DMS 273 (cell line): ENCODE results near the gene PINK1.
"Not testable (repeated sequence)": the region's sequence is repeated elsewhere in the genome, so short reads cannot be mapped to it uniquely, and the experiment has no call there.

Source experiments
- DNase-seq: peaks from one replicate; lab custom pipeline; 2025; ENCODE audit not compliant: unreplicated experiment; lab: John Stamatoyannopoulos, UW

PINK1 gene

DNA sequence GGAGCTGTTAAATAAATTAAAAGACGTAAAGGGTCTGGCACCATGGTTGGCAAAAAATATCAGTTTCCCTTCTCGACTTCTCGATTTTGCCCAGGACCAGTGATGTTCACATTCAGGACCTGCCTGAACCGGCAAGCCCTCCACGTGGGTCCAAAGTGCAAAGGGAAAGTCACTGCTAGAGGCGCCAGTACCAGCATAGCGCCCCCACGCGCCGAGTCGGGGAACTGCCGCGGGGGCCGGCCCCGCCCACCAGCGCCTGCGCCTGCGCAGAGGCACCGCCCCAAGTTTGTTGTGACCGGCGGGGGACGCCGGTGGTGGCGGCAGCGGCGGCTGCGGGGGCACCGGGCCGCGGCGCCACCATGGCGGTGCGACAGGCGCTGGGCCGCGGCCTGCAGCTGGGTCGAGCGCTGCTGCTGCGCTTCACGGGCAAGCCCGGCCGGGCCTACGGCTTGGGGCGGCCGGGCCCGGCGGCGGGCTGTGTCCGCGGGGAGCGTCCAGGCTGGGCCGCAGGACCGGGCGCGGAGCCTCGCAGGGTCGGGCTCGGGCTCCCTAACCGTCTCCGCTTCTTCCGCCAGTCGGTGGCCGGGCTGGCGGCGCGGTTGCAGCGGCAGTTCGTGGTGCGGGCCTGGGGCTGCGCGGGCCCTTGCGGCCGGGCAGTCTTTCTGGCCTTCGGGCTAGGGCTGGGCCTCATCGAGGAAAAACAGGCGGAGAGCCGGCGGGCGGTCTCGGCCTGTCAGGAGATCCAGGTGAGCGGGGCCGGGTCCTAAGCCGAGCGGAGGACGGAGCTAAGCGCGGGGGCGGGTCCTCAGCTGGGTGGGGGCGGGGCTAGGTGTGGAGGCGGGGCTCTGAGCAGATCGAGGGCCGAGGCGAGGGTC, at the start of gene PINK1:
PINK1 (plus strand) TSS at position 269 of the 875 bp plus-strand sequence; CDS start at position 360, 91 bp downstream.
- DNase-seq, result peak; percentile 87

DNA sequence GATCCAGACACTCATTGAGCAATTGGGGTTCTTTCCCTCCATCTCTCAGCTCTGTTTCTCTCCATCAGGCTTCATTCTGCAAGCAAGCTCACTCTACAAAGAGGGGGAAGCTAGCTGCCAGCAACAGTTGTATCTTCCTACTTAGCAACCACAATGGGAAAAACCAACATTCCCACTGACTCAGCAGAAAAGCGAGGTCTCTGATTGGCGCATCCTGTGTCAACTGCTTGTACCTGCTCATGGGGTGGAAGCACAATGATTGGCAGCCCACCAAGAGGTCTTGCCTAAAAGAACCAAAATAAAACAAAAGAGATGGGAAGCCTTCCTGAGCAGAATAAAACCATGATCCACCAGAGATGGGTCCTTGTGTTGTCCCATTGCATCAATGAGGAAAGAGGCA, 48.4 kb upstream of the PINK1 start:
- DNase-seq, result no peak

DNA sequence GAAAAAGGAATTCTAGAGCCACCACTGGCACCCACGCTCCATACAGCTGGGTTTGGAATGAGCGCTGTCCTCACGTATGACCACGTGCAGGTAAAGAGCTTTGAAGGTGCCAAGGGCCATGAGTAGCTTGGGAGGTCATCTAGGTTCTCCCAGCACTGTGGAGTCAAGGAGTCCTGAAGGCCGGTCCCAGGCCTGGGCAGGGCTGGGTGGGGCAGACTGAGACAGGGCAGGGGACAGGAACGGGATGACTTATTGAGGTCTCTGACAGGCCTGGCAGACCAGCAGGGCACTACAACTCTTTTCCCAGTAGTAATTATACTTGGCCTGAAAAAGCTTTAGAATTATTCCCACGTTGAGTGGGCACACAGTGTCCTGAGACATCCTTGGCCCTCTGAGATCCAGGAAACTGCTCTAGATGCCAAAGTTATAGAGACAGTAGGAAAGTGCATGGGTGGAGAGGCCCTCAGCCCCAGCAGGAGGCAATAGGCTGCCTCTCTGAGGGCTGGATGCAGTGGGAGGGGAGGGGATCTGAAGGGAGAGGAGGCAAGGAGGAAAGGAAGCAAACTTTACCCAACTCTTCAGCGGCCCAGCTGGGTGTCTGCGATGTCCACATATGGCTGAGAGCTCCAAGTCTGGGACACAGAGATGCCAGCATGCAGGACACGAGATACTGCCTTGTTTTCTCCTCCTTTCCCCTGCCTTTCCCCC, 46.2 kb upstream of the PINK1 start:
- DNase-seq, result no peak

DNA sequence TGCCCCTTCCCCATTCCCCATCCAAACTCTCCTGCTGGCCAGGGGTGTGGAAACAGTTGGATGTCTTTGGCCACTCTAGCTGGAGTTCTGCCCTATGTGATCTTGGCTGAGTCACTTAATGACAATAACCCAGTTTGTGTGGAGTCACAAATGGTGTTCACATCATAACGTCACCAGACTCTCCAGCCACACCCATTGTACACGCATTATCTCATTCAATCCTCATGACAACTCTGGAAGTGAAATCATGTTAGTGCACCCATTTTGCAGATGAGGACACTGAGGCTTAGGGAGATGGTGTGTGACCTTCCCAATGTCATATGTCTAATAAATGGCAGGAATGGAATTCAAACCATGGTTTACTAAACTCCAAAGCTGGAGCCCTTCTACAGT, 45.6 kb upstream of the PINK1 start:
- no peak for DNase-seq

DNA sequence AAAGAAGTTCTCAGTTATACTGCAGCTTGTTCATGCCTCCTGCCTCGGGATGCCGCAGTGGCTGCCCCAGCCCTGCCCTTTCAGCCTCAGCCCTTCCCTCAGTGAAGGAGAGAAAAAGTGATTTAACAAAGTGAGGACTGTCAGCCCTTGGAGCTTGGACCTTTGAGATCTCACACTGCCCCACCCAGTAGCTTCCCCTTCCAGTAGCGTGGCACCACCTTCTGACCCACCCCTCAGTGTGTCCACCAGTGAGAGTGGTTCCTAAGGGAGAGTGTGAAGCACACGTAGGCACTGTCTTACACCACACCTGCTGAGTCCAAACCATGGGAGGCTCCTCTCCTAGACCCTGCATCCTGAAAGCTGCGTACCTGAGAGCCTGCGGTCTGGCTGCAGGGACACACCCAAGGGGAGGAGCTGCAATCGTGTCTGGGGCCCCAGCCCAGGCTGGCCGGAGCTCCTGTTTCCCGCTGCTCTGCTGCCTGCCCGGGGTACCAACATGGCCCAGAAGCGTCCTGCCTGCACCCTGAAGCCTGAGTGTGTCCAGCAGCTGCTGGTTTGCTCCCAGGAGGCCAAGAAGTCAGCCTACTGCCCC, 44.5 kb upstream of the PINK1 start, which contains the start of gene CDA:
CDA (plus strand) TSS at position 464 of the 592 bp plus-strand sequence; CDS start at position 497, 33 bp downstream.
- DNase-seq, result no peak

DNA sequence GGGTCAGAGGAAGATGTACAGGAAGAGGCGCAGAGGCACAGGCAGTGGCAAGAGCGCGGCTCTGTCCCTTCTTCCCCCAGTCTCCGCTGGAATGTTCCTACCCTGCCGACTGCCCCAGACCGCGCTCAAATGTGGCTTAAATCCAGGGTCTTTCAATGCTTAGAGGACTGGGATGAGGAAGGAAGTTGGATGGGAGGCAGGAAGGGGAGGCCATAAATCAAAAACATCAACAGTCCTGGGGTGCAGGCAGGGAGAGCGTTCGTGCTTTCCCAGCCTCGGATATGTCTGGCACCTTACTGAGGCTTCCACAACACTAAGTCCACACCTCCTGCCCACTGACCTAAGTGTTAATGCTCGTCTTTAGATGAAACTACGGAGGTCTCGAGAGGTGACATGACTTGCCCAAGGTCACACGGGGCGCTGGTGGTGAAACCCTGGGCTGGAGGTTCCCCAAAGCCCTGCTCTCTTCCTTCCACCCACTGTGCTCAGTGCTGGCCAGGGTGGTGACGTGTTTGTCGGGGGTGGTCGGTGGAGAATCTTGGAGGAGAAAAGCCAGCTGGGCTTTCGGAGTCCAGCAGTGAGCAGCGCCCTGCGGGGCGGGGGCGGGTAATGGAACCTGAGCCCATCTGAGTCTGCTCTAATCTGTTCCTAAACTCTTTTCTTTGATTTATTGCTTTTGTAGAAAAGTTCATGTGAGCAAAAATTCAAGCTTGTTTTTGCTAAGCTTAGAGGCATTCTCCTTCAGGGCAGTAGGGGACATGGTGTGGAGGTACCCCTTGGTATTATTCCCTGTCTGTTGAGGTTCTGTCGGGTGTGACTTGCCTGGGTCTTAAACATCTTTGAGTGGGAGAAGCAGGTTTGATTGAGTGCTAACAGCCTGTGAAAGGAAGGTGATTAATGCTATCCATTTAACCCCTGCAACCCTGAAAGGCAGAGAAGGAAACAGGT, 43.7 kb upstream of the PINK1 start:
- no peak for DNase-seq

DNA sequence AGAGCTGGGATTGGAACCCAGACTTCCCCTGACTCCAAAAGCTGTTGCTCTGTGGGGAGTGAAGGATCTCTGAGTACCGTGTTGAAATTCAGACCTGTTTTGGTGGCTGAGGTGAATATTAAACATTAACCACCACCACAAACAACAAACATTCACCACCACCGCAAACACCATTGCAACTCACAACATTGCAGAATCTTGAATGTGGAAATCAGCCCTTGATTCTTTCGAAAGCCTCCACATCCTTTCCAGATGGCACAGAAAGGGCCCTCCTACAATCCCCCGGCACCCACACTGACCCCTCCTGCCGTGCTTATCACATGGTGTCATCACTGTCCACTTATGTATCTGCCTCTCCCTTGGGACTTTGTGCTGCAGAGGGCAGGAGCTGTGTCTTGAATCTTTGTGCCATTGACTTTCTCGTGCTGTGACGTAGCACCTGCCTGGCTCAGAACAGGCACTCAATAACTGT, 42.9 kb upstream of the PINK1 start:
- no peak for DNase-seq

DNA sequence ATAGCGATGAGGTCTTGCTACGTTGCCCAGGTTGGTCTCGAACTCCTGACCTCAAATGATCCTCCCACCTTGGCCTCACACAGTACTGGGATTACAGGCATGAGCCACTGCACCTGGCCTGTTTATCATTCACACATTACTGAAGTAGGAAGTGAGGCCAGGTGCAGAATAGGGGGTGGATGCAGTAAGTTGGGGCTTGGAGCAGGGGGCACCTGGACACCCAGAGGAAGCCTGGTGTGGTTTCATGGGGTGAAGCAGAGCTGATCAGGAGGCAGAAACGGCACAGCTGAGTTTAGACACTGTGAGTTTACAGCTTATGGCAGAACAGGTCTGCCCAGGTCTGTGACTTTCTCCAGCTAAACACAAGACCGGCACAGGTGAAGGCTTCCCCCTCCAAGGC, 39.5 kb upstream of the PINK1 start:
- no peak for DNase-seq

DNA sequence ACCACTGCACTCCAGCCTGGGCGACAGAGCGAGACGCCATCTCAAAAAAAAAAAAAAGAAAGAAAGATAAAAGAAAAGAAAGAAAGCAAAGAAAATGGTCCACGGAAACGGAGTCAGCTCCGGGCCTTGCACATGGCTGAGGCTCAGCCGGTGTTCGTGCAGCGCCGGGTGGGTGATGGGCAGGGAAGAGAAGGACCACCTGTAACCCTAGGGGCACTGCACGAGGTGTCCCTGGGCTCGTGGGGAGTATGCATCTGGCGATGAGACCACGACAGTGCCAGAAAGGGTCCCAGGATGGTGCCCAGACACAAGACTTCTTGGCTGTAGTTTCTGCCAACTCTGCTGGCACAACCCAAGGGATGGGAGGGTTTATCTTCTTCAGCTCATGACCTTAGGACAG, 38.5 kb upstream of the PINK1 start:
- DNase-seq, result no peak

DNA sequence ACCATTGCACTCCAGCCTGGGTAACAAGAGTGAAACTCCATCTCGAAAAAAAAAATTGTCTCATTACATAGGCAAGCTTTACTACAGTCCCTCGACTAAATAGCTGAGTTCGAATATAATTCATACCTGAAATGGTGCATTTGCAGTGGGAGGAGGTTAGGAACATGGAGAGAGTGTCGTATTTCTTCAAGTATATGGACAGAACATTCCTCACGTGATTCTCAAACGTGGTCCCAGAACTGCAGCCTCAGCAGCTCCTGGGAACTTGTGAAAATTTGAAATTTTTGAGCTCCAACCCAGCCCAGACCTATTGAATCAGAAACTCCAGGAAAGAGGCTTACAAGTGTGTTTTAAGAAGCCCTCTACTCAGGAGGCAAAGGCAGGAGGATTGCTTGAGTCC, 37.2 kb upstream of the PINK1 start:
- no peak for DNase-seq

DNA sequence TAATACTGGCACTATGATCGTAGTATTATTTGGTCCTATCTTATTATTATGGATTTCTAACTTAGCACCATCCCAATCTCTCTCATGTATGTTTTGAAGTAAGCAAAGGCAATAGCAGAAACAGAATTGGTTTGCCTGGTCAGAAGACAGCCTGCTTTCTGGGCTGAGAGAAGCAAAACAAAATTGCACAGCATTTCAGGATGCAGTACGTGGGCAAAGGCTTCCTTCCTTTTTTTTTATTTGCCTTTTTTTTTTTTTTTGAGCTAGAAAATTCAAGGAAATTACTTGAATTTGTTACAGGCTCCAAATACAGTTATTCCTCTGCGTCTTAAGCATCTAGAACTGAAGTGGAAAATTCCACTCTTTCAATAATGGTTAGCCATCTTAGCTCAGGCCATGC, 35.6 kb upstream of the PINK1 start:
- no peak for DNase-seq

DNA sequence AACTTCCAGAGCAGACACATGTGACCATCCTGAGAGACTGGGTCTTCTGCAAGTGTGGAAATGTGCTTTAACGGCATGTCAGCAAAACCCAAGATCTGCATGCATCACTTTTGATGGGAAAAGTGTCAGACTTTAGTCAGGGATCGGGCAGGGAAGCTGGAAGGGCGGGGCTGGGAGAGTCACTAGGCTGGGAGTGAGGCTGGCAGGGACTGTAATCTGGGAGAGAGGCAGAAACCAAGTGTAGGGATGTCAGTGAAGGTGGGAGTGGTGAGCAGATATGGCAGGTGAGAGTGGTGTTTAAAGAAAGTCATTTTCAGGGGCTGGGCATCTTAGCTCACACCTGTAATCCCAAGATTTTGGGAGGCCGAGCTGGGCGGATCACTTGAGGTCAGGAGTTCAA, 33.1 kb upstream of the PINK1 start:
- no peak for DNase-seq

DNA sequence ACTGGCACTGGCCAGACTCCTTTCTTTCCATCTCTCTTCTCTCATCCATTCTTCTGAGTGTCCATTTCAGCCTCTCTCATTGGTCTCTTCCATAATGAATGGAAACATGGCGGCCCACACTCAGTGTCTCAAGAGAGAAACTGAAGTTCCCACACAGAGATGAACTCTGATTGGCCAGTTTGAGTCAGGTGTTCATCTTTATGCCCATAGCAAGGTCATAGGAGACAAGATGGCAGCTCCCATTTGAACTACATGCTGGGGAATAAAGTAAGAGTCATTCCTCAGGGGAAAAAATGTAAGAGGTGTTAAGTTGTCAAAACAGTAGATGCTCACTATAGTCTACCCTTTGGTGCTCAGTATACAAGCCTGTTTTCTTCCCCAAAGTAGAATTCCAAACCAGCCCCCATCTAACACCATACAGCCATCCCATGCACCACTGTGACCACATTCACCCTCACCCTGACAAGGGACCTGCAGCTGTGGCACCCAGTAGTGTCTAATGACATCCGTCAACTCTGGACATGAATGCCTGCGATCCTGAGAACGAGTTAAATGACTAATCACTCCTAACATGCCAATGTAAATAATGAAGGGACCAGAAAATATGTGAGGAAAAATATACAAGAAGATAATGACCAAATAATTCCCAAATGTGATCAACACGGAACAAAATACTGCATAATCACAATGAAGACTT, 32.0 kb upstream of the PINK1 start:
- peak; percentile 24 for DNase-seq

DNA sequence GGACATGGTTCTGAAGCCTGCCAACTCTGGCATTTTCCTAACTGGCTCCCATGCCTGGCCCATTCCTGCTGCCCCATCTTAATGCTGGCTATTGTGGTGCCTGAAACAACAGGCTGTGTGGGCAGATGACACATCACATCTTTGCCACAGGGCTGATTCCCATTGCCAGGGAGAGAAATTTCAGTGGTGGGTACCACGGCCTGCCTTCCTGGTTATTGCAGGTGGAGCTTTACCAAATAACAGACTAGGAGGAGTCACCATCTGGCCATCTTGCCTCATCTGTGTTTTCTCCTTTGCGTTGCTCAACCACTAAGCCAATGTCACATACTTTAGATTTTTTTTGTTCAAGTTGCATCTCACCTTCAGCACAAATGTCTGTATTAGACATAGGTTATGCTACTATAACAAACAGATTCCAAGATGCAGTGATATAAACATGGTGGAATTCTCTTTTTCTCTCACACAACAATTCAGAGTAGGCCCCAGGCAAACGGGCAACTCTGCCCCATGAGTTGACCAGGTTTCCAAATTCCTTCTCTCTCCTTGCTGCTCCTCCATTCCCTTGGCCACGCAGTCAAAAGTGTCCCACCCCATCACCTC, 30.3 kb upstream of the PINK1 start:
- no peak for DNase-seq

DNA sequence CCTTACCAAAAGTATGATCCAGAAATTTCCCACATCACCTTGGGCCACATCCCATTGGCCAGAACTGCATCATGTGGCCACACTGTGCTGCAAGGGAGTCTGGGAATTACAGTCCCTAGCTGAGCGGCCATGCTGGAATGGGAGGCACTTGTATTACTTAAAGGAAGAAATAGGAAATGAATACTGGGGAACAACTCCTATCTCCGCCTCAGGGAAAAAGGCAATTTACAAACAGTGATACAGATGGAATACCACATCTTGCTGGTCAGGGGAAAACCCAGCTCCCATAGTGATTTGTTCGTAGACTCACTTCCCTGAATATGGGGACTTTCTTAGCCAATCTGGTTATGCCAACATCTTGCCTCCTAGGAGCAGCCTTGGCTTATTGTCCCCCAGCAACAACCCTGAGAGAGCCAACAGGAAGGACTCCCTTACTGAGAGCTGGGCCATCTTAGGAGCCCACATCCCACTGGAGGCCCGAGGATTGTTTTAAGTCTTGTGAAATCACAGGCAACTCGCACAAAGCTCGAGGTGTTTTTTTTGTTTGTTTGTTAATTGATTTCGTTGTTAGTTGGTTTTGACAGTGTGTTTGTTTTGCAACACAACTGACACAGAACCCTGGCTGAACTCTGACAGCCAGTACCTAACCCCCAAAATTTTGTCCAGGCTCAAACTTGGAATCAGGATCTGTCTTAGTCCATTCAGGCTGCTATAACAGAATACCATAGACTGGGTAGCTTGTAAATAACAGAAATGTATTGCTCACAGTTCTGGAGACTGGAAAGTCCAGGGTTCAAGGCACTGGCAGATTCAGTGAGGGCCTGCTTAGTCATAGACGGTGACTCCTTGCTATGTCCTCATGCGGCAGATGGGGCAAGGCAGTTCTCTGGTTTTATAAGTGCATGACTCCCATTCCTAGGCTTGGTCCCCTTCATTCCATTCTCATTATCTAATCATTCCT, 29.5 kb upstream of the PINK1 start:
- DNase-seq, result no peak

DNA sequence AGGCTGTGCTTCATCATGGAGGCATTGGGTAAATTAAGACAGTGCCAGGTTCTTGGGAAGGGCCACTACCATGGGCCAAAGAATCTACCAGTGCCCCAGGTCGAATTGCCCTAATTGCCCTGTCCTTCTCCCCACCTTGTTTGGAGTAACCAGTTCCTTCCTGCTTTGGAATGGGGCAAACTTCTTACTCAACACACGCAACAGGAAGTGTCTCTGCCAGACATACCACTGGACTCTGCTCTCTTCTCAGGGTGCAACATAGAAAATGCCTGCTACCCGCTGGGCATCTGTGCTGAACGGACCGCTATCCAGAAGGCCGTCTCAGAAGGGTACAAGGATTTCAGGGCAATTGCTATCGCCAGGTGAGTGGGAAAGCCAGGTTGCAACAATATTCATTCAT, 28.6 kb upstream of the PINK1 start:
- no peak for DNase-seq

DNA sequence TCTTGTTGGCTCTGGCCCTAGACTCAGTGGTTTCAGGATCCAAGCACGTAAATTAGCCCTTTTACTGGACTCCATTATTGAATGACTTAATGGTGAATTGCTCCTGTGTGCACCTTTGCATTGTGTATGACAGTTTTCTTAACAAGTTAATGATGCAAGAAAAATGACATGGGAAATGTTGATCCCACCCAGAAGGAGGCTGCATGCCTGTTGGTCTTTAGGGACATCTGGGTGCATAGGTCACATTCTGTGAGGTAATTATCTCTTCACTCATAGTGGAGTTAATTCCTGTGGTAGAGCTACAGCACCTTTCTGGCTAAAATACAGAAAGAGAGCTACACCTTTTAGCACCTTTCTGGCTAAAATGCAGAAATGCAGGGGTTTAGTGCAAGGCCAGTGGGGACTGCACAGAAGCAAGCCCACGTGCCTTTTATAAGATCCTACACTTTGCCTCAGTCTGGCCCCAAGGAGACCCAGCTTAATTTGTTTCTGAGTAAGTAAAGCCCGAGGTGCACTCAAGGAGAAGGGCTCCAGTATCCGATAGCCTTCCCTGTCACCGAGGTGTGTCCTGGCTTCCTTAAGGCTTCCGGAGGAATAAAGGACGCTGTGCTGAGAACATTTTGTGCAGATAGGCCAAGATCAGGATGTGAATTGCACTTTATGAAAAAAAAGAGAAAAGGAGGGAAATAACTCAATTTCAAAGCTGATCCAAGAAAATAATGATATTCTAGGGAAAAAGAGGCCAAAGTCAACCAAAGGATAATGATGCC, 26.3 kb upstream of the PINK1 start:
- DNase-seq, result not testable (repeated sequence)

DNA sequence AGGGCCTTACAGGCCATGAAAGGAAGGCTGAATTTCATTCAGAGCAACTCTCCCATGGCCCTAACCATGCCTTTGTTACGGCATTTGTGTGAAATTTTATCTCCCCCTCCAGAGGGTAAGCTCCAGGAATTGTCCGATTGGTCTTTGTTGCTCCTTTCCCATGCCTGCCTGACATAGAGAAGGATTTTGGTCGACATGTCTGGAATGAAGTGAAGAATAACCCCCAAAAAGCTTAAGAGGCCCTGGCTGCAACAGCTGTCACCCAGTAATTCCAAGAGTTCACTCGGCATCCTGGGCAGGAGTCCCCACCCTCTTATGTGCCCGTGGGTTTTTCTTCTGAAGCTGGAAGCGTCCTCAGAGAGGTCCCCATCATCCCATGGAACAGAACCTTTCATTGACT, 23.7 kb upstream of the PINK1 start:
- DNase-seq, result no peak
